Body of pancreas (tissue), 4 donors: ENCODE measurements around the gene FARS2.

Experiments
- POLR2A ChIP-seq, 3 donors: fragments of 450-650 bp; IDR thresholded peaks; one replicate each; pipeline ENCODE4 v1.6.1; 2016; ENCODE audit warnings: antibody characterized with exemption in 3 of 3, mild to moderate bottlenecking in 2 of 3
- TF ChIP-seq, protein P1 (sequence below), 7 experiments: fragments of 450-650 bp in 4 of 7; fragments of 200-600 bp in 3 of 7; sonication (generic) in 3 of 7; IDR thresholded peaks; one replicate each; pipeline ENCODE4 v1.5.1; 2016 to 2019; ENCODE audit warnings: antibody characterized with exemption in 7 of 7

GRCh38 chr6:5359417-5359816 lies 98.1 kb downstream of the FARS2 start:
- TF ChIP-seq, protein P1, sequence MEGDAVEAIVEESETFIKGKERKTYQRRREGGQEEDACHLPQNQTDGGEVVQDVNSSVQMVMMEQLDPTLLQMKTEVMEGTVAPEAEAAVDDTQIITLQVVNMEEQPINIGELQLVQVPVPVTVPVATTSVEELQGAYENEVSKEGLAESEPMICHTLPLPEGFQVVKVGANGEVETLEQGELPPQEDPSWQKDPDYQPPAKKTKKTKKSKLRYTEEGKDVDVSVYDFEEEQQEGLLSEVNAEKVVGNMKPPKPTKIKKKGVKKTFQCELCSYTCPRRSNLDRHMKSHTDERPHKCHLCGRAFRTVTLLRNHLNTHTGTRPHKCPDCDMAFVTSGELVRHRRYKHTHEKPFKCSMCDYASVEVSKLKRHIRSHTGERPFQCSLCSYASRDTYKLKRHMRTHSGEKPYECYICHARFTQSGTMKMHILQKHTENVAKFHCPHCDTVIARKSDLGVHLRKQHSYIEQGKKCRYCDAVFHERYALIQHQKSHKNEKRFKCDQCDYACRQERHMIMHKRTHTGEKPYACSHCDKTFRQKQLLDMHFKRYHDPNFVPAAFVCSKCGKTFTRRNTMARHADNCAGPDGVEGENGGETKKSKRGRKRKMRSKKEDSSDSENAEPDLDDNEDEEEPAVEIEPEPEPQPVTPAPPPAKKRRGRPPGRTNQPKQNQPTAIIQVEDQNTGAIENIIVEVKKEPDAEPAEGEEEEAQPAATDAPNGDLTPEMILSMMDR (IDR thresholded peaks at IDR 0.05): no peak
- no peak for TF ChIP-seq POLR2A (IDR thresholded peaks at IDR 0.05)
